Endothelial cell of umbilical vein (primary cell): ENCODE data around the gene ITGAX. TPM values are rescaled to one million over a fixed set of nuclear protein-coding genes. Genes with fewer than 3 reads are reported as not detected.

Source experiments
- BruUV-seq: library from RNA; stranded (reverse); fragments of 400-500 nt; replicated peaks from 2 replicates; lab custom pipeline; 2021; lab: Mats Ljungman, UMichigan
- CTCF ChIA-PET: fragments of 300-600, 350-600 bp; sonication (Branson Sonifier 250); formaldehyde crosslinking; loops from one replicate; lab custom pipeline; 2021; ENCODE audit warnings: antibody characterized with exemption, inconsistent platforms; lab: Charles Lee
- POLR2A ChIA-PET: fragments of 300-600, 350-600 bp; sonication (Branson Sonifier 250); formaldehyde crosslinking; loops from one replicate; lab custom pipeline; 2021; ENCODE audit warnings: antibody characterized with exemption, inconsistent platforms; lab: Charles Lee
- DNase-seq: peaks from one replicate; pipeline ENCODE4 v3.0.0-alpha.2; 2011; ENCODE audit warnings: low read depth, low spot score
- FAIRE-seq: peaks from 2 replicates; lab custom pipeline; 2011; peaks lifted over from hg19 to GRCh38; lab: Jason Lieb, UNC
- H2AFZ ChIP-seq: 2 replicates; pipeline ENCODE4 v1.6.0; 2012; ENCODE audit warnings: low read depth, low read length, control low read depth, inconsistent platforms
- H3K27ac ChIP-seq: 2 replicates; pipeline ENCODE4 v1.5.1; 2011; ENCODE audit warnings: low read depth, mild to moderate bottlenecking, control low read depth, low read length, moderate library complexity; ENCODE audit not compliant: insufficient read depth
- H3K27me3 ChIP-seq, 2 experiments: 2 replicates each; pipeline versions ENCODE4 v1.6.0 to v1.6.1; 2011; ENCODE audit warnings: low read length in 2 of 2, mixed read lengths in 1 of 2; ENCODE audit not compliant: control insufficient read depth in 2 of 2, insufficient read depth in 2 of 2
- H3K36me3 ChIP-seq, 2 experiments: 2 replicates in 1 of 2; 3 replicates in 1 of 2; pipeline ENCODE4 v1.5.1; 2011; ENCODE audit warnings: low read length in 2 of 2, mild to moderate bottlenecking in 1 of 2, moderate library complexity in 1 of 2; ENCODE audit not compliant: control insufficient read depth in 2 of 2, insufficient read depth in 2 of 2; ENCODE audit errors: extremely low read depth in 1 of 2
- H3K4me1 ChIP-seq: 3 replicates; pipeline ENCODE4 v1.5.1; 2011; ENCODE audit warnings: mild to moderate bottlenecking, low read length; ENCODE audit not compliant: control insufficient read depth, insufficient read depth; ENCODE audit errors: extremely low read depth
- H3K4me2 ChIP-seq: 2 replicates; pipeline ENCODE4 v1.6.1; 2011; ENCODE audit warnings: low read length, control low read depth, mixed read lengths; ENCODE audit not compliant: insufficient read depth
- H3K4me3 ChIP-seq, 3 experiments: fragments of 200-600 bp in 1 of 3; sonication (generic), shearing (Covaris generic) in 1 of 3; replicated peaks in 1 of 3; 2 replicates each; pipeline ENCODE4 v1.5.1; 2011 to 2016; ENCODE audit warnings: control low read depth in 3 of 3, low read length in 3 of 3, mild to moderate bottlenecking in 2 of 3, inconsistent platforms in 1 of 3, low read depth in 1 of 3, moderate library complexity in 1 of 3; ENCODE audit not compliant: insufficient read depth in 1 of 3
- H3K79me2 ChIP-seq: 2 replicates; pipeline ENCODE4 v1.6.0; 2012; ENCODE audit warnings: low read length, inconsistent platforms; ENCODE audit not compliant: control insufficient read depth, insufficient read depth
- H3K9ac ChIP-seq: replicated peaks from 2 replicates; pipeline ENCODE3; 2011; ENCODE audit warnings: low read length, control low read depth; ENCODE audit not compliant: insufficient read depth; ENCODE audit errors: extremely low read depth
- H3K9me1 ChIP-seq: replicated peaks from 3 replicates; pipeline ENCODE4 v1.6.0; 2011; ENCODE audit warnings: mild to moderate bottlenecking, low read length; ENCODE audit not compliant: control insufficient read depth, insufficient read depth; ENCODE audit errors: extremely low read depth
- H3K9me3 ChIP-seq: replicated peaks from 2 replicates; pipeline ENCODE4 v1.5.1; 2012; ENCODE audit warnings: low read length, inconsistent platforms; ENCODE audit not compliant: control insufficient read depth, insufficient read depth
- H4K20me1 ChIP-seq: replicated peaks from 2 replicates; pipeline ENCODE3; 2011; ENCODE audit warnings: mild to moderate bottlenecking, low read length; ENCODE audit not compliant: control insufficient read depth, insufficient read depth; ENCODE audit errors: extremely low read depth
- CTCF ChIP-seq, 2 donors: IDR thresholded peaks; 1 replicate in 1 of 2; 2 replicates in 1 of 2; pipeline ENCODE4 v1.5.1; 2011; ENCODE audit warnings: low read length in 2 of 2, mild to moderate bottlenecking in 2 of 2, moderate library complexity in 2 of 2, control low read depth in 1 of 2, inconsistent platforms in 1 of 2, low read depth in 1 of 2; ENCODE audit not compliant: insufficient read depth in 1 of 2; ENCODE audit errors: extremely low read depth in 1 of 2
- EZH2 ChIP-seq: IDR thresholded peaks from 2 replicates; pipeline ENCODE4 v1.6.1; 2012; ENCODE audit warnings: borderline replicate concordance, low read depth, mild to moderate bottlenecking, moderate library complexity, low read length, inconsistent platforms; ENCODE audit not compliant: severe bottlenecking
- FOS ChIP-seq: IDR thresholded peaks from 2 replicates; pipeline ENCODE4 v1.6.1; 2011; ENCODE audit warnings: mild to moderate bottlenecking, low read length, moderate library complexity, borderline replicate concordance; ENCODE audit not compliant: insufficient read depth
- GATA2 ChIP-seq: IDR thresholded peaks from 2 replicates; pipeline ENCODE4 v1.7.0; 2011; ENCODE audit warnings: low read depth, mild to moderate bottlenecking, moderate library complexity, mixed read lengths, low read length; ENCODE audit not compliant: insufficient read length, insufficient read depth
- JUN ChIP-seq: IDR thresholded peaks from 2 replicates; pipeline ENCODE4 v1.6.1; 2011; ENCODE audit warnings: borderline replicate concordance, low read depth; ENCODE audit not compliant: insufficient read length, insufficient read depth
- MYC ChIP-seq: IDR thresholded peaks from one replicate; pipeline ENCODE4 v1.6.1; 2011; ENCODE audit warnings: mild to moderate bottlenecking, low read depth, low read length
- POLR2A ChIP-seq: IDR thresholded peaks from 2 replicates; pipeline ENCODE4 v1.6.1; 2012; ENCODE audit warnings: low read depth, mild to moderate bottlenecking, control low read depth, low read length
- POLR2AphosphoS5 ChIP-seq: IDR thresholded peaks from 2 replicates; pipeline ENCODE4 v1.6.1; 2012; ENCODE audit warnings: low read depth, mild to moderate bottlenecking, control low read depth, low read length, moderate library complexity; ENCODE audit not compliant: insufficient read depth
- dilution Hi-C: fragments of 300-500 bp; cut with MboI; formaldehyde crosslinking; loops from one replicate; pipeline ENCODE4 v1.15.0; 2019; ENCODE audit warnings: low sequenced_read_pairs; ENCODE audit not compliant: extremely low pct_ligation_motif_present
- intact Hi-C: fragments of 100-400 bp; cut with micrococcal nuclease; formaldehyde crosslinking; loops from one replicate; pipeline ENCODE4 v1.10.0; 2022
- polyA plus RNA-seq, 4 experiments: library from polyadenylated mRNA; depleted of rRNA in 3 of 4; stranded (reverse) in 3 of 4; unstranded in 1 of 4; fragments of >200 nt; gene quantifications; 2 replicates each; pipeline versions ENCODE4 v1.2.1 to v1.2.3, GENCODE V29; 2011 to 2012; ENCODE audit warnings: missing spikeins in 1 of 4
- total RNA-seq: library from RNA; stranded (reverse); gene quantifications from 2 replicates; pipeline ENCODE4 v1.2.3, GENCODE V29; 2021

Gene ITGAX
- total and polyA plus RNA-seq, 2 donors (not counting 3 experiments of a cell fraction or from before 2014, with no cell fraction given), result 0.18 to 1.4 TPM

GRCh38 chr16:31414706-31415105 is 59.7 kb downstream of the ITGAX start:
- H3K27ac ChIP-seq, result no peak overlapping the region
- intact Hi-C loops (no loop called here), dilution Hi-C loops (no loop called here)
- ChIA-PET CTCF (no interaction called here), POLR2A (no interaction called here)
- BruUV-seq, result no TSS peak
- no peaks in the 10 kb centered on the region for H3K4me1 ChIP-seq
- H2AFZ ChIP-seq, result no peak overlapping the region
- DNase-seq (no peak), FAIRE-seq (no peak)
- no peaks in the 10 kb centered on the region for H3K79me2 ChIP-seq
- TF ChIP-seq POLR2A (no peak), GATA2 (no peak), JUN (no peak), EZH2 (no peak), POLR2AphosphoS5 (no peak), CTCF (IDR thresholded peaks at IDR 0.05; ENCODE audit: extremely low read depth in 1 of 2, insufficient read depth in 1 of 2, low read depth in 1 of 2, low read length in 2 of 2) (no peak), FOS (no peak), MYC (no peak)
- no peaks in the 10 kb centered on the region for H3K27me3 ChIP-seq
- H3K9me1 ChIP-seq, result no peaks in the 10 kb centered on the region
- no peaks in the 10 kb centered on the region for H4K20me1 ChIP-seq
- no peaks in the 10 kb centered on the region for H3K36me3 ChIP-seq
- H3K9me3 ChIP-seq, result no peaks in the 10 kb centered on the region
- H3K9ac ChIP-seq, result no peak overlapping the region
- no peak overlapping the region for H3K4me3 ChIP-seq
- no peak overlapping the region for H3K4me2 ChIP-seq
